ENCODE measurements around the gene DCDC2.
"Not testable (repeated sequence)": the region's sequence is repeated elsewhere in the genome, so short reads cannot be mapped to it uniquely, and the experiment has no call there.

The DCDC2 gene

DNA sequence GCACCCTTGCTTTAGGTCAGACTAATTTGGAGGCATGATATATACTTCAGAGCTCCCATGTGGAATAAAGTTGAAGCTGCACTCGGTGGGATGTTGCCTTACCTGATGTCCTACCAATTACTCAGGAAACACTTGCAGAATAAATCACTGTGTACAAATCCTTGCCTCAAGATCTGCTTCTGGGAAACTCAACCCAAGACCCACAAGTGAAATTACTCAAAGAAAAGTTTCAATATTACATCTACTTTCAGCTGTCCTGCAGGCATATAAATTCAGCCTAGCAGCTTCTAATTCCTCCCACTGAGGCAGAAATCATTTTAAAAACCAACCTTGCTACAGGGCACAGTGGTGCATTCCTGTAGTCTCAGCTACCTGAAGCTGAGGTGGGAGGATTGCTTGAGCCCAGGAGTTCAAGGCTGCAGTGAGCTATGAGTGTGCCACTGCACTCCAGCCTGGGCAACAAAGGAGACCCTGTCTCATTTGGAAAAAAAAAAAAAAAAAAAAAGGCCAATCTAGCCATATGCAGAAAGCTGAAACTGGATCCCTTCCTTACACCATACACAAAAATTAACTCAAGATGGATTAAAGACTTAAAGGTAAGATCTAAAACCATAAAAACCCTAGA is 20.7 kb upstream of the DCDC2 start:
- no peak for DNase-seq

- DNase-seq, result no peak
Measured at GRCh38 chr6:24376871-24377270, 19.0 kb upstream of the DCDC2 start.

DNA sequence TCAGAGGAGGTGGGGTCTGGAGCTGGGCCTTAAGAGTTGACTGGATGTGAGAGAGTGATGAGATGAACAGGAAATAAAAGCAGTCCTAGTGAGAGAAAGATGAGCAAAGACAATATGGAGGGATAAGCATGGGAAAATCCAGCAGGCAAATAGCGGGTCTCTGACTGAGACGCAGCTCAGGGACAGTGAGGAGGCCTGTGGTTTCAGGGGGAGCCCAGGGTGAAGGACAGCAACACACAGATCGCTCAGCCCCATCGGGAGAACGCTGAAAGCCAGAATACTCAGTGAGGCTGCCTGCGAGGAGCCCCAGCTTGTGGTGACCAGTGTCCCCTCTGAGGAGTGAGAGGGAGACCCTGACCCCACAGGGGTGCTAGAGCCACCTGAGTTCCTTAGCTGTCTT is 16.8 kb upstream of the DCDC2 start:
- no peak for DNase-seq

GRCh38 chr6:24365103-24365633 is 7.3 kb upstream of the DCDC2 start:
- not testable (repeated sequence) for DNase-seq

GRCh38 chr6:24362363-24362762 is 4.5 kb upstream of the DCDC2 start:
- DNase-seq, result not testable (repeated sequence)

GRCh38 chr6:24359640-24360454 is 2.0 kb upstream of the DCDC2 start:
- peak; percentile 86 for DNase-seq

DNA sequence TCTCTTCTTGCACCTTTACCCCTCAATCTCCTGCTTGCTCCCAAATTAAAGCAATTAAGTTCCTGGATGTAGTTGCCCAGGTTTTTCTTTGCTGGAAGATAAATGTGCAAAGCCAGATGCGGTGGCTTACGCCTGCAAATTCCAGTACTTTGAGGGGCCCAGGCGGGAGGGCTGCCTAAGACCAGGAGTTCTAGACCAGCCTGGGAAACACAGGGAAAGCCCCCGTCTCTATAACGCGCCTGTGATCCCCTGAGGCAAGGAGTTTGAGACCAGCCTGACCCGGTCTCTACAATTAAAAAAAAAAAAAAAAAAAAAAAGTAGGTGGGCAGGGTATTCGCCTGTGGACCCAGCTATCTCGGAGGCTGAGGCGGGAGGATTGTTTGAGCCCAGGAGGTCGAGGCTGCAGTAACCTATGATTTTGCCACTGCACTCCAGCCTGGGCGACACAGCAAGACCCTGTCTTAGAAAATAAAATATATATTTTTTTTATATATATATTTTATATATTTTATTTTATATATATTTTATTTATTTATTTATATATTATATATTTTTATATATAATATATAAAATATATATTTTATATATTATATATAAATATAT is 461 bp upstream of the DCDC2 start:
- no peak for DNase-seq

DNA sequence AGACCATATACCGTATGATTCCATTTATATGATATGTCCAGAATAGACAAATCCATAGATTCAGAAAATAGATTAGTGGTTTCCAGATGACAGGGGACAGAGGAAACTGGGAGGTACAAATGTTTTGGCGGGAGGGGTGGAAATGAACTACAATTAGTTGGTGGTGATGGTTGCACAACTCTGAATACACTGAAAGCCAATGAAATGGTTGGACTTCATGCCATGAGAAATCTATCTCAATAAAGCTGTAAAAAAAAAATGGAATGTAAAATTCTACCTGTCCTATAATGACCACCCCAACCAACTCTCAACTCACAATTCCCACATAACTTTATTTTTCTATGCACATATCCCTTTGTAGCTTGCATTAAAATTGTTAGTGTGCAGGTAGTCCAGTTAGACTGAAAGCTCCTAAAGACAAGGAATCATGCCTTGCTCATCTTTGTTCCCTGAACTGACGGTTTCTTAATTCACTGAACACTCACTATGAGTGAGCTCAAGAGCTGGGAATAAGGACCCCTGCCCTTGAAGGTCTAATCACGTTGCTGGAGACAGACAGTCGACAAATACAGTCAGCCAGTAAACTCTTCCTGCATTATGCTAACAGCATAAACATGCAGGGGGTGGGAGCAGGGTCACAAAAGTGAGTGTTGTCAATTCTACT is 1.4 kb downstream of the DCDC2 start:
- DNase-seq, result no peak

DNA sequence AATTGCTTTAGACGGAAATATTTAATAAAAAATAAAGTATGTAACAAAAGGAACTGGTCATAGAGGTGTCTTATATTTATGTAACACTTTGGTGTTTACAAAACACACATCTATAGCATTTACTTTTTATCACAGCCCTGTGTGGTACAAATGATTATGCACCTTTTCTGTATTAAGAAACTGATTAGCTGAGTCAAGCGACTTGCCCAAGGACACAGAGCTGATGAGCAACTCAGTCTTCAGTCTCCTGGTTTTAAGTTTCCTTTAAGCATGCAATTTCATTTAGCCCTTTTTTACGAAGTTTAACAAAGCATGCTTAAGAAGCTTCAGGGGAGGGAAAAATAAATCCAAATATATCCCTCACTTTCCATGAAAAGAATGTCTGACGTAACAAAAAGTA is 2.5 kb downstream of the DCDC2 start:
- DNase-seq, result no peak

GRCh38 chr6:24353861-24354260 is 4.0 kb downstream of the DCDC2 start:
- no peak for DNase-seq

- DNase-seq, result no peak
Measured at GRCh38 chr6:24352434-24352833, 5.4 kb downstream of the DCDC2 start.

DNA sequence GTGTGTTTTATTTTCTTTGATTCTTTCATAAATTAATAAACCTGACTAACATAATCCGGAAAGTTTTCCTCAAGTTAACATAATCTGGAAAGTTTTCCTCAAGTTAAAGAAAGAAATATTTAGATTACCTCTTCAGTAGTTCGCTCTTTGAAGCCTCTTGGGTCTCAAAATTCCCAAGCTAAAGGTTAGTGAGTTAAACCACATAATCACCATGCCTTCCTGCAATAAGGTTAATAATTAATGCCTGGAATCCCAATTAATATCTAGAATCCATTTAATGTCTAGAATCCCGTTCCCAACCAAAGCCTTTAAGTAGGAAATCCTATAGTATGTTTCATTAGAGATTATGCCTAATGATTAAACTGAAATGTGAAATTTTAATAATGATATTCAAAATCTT is 12.9 kb downstream of the DCDC2 start:
- no peak for DNase-seq

- DNase-seq, result no peak
Measured at GRCh38 chr6:24340998-24341938, 16.6 kb downstream of the DCDC2 start.

DNA sequence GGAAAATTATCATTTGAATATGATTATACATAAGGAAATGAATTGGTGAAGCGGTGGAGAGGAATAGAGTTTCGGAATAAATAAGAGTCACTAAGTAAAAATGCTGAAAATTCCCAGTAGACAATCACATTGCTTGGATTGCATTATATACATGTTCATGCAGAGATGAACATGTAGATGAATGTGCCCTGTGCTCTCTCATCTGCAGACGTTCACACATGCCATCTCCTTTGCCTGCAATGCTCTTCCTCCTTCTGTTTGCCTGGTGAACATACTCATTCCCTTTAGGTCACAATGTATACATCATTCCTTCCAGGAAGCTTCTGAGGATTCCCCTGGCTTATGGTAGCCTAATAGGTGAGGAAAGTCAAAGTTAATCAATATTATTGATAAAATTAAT is 17.9 kb downstream of the DCDC2 start:
- DNase-seq, result no peak

GRCh38 chr6:24334285-24334684 is 23.6 kb downstream of the DCDC2 start:
- DNase-seq, result no peak

DNA sequence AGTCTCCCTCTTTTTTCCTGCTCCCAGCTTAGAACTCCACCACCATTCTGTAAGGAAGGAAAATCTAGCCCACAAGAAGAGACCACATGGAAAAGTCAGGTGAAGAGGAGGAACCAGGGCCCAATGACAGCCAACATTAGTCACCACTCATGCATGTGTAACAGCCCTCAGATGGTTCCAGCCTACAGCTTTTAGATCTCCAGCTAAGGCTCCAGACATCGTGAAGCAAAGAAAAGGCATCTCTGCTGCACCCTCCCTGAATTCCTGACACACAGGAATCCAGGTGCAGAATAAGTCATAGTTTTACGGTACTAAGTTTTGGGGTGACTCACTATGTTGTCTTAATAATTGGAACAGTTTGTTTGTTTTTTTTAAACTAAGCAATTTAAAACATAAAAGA is 25.5 kb downstream of the DCDC2 start:
- DNase-seq, result no peak

- no peak for DNase-seq
Measured at GRCh38 chr6:24330137-24330732, 27.6 kb downstream of the DCDC2 start.

DNA sequence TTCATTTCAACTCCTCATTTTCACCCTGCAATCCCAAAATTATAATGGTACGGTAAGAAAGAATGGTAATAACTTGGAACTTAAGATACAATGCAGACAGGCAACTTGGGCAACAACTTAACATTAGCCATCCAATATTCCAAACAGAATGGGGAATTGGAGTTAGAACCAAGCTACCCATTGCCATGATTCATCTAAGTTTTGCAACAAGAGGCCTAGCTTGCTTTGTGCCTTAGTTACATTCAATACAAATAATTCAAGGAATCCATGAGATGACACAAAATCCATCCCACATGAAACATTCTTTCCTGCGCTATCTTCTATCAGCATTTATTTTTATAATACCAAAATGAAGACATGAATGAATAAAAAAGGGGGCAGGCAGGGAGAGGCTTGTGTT is 28.4 kb downstream of the DCDC2 start:
- DNase-seq, result no peak

GRCh38 chr6:24329022-24329421 is 28.8 kb downstream of the DCDC2 start:
- DNase-seq, result no peak

DNA sequence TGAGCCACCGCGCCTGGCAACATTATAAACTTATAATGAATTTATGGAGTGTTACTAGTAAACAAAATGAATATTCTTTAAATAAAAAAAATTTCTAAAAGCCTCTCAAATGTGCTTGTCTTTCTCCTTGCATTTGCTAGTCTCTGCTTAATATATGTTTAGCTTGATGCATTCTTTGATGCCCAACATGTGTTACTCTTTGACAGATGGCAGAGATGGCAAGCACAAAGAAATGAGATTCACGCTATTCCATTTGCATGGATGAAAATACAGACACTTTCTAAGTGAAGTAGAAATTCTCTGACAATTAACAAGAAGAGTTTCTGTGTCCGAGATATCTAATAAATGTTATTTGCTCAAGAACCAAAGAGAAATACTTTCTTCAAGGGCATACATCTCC is 30.1 kb downstream of the DCDC2 start:
- no peak for DNase-seq

- DNase-seq, result no peak
Measured at GRCh38 chr6:24325978-24326377, 31.9 kb downstream of the DCDC2 start.

DNA sequence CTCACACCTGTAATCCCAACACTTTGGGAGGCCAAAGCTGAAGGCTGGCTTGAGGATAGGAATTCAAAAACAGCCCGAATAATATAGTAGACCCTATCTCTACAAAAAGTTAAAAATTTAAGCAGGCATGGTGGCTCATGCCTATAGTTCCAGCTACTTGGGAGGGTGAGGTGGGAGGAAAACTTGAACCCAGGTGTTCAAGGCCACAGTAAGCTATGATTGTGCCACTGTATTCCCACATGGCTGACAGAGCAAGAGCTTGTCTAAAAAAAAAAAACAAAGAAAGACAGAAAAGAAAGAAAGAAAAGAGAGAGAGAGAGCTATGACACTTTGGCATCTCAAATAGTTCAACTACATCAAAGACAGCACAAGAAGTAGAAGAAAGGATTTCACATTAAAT is 33.2 kb downstream of the DCDC2 start:
- DNase-seq, result no peak
